PC-9 (cell line): Measurements from ENCODE around the gene PIAS4. TPM values are rescaled to one million over a fixed set of nuclear protein-coding genes. Genes with fewer than 3 reads are reported as not detected.

Experiments
- BruUV-seq: library from RNA; stranded (reverse); fragments of 400-500 nt; replicated peaks from 2 replicates; lab custom pipeline; 2021; lab: Mats Ljungman, UMichigan
- CTCF ChIA-PET: fragments of 300-600 bp; sonication (Branson Sonifier 250); formaldehyde crosslinking; loops from one replicate; lab custom pipeline; 2022; ENCODE audit warnings: antibody characterized with exemption; lab: Charles Lee
- POLR2A ChIA-PET: fragments of 300-600 bp; sonication (Branson Sonifier 250); formaldehyde crosslinking; loops from one replicate; lab custom pipeline; 2022; ENCODE audit warnings: antibody characterized with exemption; ENCODE audit not compliant: unreplicated experiment; lab: Charles Lee
- DNase-seq, 2 experiments: peaks; one replicate each; pipeline versions ENCODE4 v3.0.0 to v3.0.0-alpha.2; 2015 to 2022; ENCODE audit warnings: mixed read lengths in 1 of 2
- H2AFZ ChIP-seq: fragments of 200-600 bp; sonication (generic); 2 replicates; pipeline ENCODE4 v1.8.1; 2017; ENCODE audit warnings: antibody characterized with exemption
- H3F3A ChIP-seq: fragments of 200-600 bp; sonication (generic); 2 replicates; pipeline ENCODE4 v1.8.1; 2017; ENCODE audit warnings: antibody characterized with exemption, mild to moderate bottlenecking, low read depth; ENCODE audit not compliant: insufficient read depth
- H3K27ac ChIP-seq: fragments of 200-600 bp; sonication (generic); 2 replicates; pipeline ENCODE4 v1.6.1; 2016; ENCODE audit warnings: mixed run types
- H3K27me3 ChIP-seq: fragments of 200-600 bp; sonication (generic); 2 replicates; pipeline ENCODE4 v1.6.1; 2016; ENCODE audit warnings: low read depth, mixed run types; ENCODE audit not compliant: insufficient read depth
- H3K36me3 ChIP-seq: fragments of 200-600 bp; sonication (generic); 2 replicates; pipeline ENCODE4 v1.6.1; 2016; ENCODE audit warnings: low read depth, mixed run types
- H3K4me1 ChIP-seq: fragments of 200-600 bp; sonication (generic); replicated peaks from 2 replicates; pipeline ENCODE4 v1.6.1; 2016; ENCODE audit warnings: mixed run types; ENCODE audit not compliant: insufficient read depth
- H3K4me2 ChIP-seq: fragments of 200-600 bp; sonication (generic); 2 replicates; pipeline ENCODE4 v1.6.1; 2017; ENCODE audit warnings: mixed run types
- H3K4me3 ChIP-seq: fragments of 200-600 bp; sonication (generic); 2 replicates; pipeline ENCODE4 v1.6.1; 2016; ENCODE audit warnings: mixed run types
- H3K79me2 ChIP-seq: fragments of 200-600 bp; sonication (generic); 2 replicates; pipeline ENCODE4 v1.6.1; 2017; ENCODE audit warnings: low read depth, mixed run types
- H3K9me2 ChIP-seq: fragments of 200-600 bp; sonication (generic); 2 replicates; pipeline ENCODE4 v1.8.1; 2017; ENCODE audit warnings: mild to moderate bottlenecking; ENCODE audit not compliant: insufficient read depth
- H3K9me3 ChIP-seq: fragments of 200-600 bp; sonication (generic); 2 replicates; pipeline ENCODE4 v1.8.1; 2016; ENCODE audit warnings: low read depth; ENCODE audit not compliant: insufficient read depth
- H4K20me1 ChIP-seq: fragments of 200-600 bp; sonication (generic); 2 replicates; pipeline ENCODE4 v1.8.1; 2017; ENCODE audit not compliant: insufficient read depth
- CTCF ChIP-seq: fragments of 200-600 bp; sonication (generic); conservative IDR thresholded peaks from 2 replicates; pipeline ENCODE4 v1.6.1; 2017; ENCODE audit warnings: mixed run types, antibody characterized with exemption, mild to moderate bottlenecking, moderate library complexity
- EZH2 ChIP-seq: fragments of 200-600 bp; sonication (generic); IDR thresholded peaks from 2 replicates; pipeline ENCODE4 v1.8.0; 2017; ENCODE audit warnings: antibody characterized with exemption, low read depth
- intact Hi-C: fragments of 100-400 bp; cut with micrococcal nuclease; formaldehyde crosslinking; loops from one replicate; pipeline ENCODE4 v1.10.0; 2022; ENCODE audit not compliant: unreplicated experiment
- total RNA-seq: library from RNA; stranded (reverse); gene quantifications from 2 replicates; pipeline ENCODE4 v1.2.3, GENCODE V29; 2021

The PIAS4 gene
- total RNA-seq, 1 experiment from 2014 or later, result 26.5 TPM

DNA sequence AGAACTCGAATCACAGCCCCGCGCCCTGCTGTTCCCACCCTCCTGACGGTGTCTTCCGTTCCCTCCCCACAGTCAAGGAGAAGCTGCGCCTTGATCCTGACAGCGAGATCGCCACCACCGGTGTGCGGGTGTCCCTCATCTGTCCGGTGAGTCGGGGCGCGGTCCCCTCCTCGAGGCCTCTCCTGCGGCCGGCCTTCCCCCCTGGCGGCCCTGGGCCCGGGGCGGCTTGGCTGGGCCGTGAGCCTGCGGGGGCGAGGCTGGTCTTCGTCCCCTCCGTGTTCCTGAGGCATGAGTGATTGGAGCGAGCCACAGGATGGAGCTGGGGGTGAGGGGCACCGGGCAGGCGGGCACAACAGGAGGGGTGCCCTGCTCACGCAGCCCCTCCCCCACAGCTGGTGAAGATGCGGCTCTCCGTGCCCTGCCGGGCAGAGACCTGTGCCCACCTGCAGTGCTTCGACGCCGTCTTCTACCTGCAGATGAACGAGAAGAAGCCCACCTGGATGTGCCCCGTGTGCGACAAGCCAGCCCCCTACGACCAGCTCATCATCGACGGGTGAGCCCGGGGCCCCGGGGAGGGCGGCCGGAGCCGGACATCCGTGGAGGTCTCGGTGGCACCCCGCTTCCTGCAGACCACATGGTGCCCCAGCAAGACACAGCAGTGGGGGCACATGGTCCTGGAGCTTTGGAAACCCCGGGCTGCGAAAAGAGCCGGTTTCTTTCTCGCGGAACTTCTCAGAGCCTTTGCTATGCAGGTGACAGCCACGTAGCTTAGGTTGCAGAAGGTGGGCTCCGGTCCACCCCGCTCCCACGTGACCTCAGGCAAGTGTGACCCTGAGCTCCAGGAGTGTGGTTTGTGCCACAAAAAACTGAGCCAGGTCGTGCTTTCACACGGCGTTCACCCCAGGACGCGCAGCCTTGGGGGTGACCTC, 25.8 kb downstream of the PIAS4 start:
- Histone ChIP-seq H3K36me3 (no peaks in the 10 kb centered on the region), H3K27me3 (no peaks in the 10 kb centered on the region), H3K4me1 (no peaks in the 10 kb centered on the region), H3K4me2 (no peak overlapping the region), H3K4me3 (no peak overlapping the region), H3K27ac (no peak overlapping the region), H2AFZ (no peak overlapping the region), H3K79me2 (no peaks in the 10 kb centered on the region), H4K20me1 (no peaks in the 10 kb centered on the region), H3K9me2 (no peaks in the 10 kb centered on the region), H3F3A (peaks cover 8% of the 10 kb centered on the region; the same call in 1 of the 2 replicates), H3K9me3 (no peaks in the 10 kb centered on the region)
- no peak for DNase-seq
- TF ChIP-seq EZH2 (no peak), CTCF (no peak)
- intact Hi-C loops, result no loop called here
- ChIA-PET POLR2A (no interaction called here), CTCF (no interaction called here)
- no TSS peak for BruUV-seq

- no peak for DNase-seq
- ChIA-PET CTCF (no interaction called here), POLR2A (no interaction called here)
- Histone ChIP-seq H2AFZ (no peak overlapping the region), H3K27me3 (no peaks in the 10 kb centered on the region), H3K27ac (no peak overlapping the region), H3K79me2 (no peaks in the 10 kb centered on the region), H4K20me1 (no peaks in the 10 kb centered on the region), H3K36me3 (no peaks in the 10 kb centered on the region), H3K4me3 (no peak overlapping the region), H3K9me3 (no peaks in the 10 kb centered on the region), H3K4me1 (no peaks in the 10 kb centered on the region), H3K9me2 (no peaks in the 10 kb centered on the region), H3F3A (peaks cover 12% of the 10 kb centered on the region; the same call in 1 of the 2 replicates), H3K4me2 (no peak overlapping the region)
- intact Hi-C loops, result no loop called here
- BruUV-seq, result no TSS peak
- no peak for TF ChIP-seq CTCF
- no peak for TF ChIP-seq EZH2
Measured at GRCh38 chr19:4034048-4035017, 26.8 kb downstream of the PIAS4 start.

DNA sequence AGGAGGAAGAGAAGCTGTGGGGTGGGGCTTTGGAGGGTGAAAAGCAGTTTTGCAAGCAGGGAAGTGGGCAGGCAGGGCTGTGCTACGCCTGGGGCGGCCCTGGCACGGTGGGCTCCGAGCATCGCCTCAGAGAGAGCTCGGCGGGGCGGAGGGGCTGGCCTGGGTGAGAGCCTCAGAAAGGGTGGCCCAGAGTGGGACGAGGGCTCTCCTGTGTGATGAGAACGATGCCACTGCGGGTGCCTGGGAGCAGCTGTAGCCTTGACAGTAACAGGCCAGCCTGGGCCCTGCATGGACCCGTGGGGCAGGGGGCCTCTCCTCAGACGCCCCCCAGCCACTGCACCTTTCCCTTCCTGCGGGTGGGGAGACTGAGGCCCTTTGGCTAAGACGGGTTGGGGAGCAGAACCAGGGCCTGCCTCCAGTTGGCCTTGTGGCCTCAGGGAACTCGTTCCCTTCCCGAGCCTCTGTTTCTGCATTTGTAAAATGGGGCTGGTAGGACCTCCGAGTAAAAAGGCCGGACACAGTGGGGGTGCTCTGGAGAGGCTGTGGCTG, 27.6 kb downstream of the PIAS4 start:
- Histone ChIP-seq H3K36me3 (no peaks in the 10 kb centered on the region), H3K27me3 (no peaks in the 10 kb centered on the region), H3K4me3 (no peak overlapping the region), H4K20me1 (peaks cover under 1% of the 10 kb centered on the region; the same call in 1 of the 2 replicates), H2AFZ (no peak overlapping the region), H3K9me3 (no peaks in the 10 kb centered on the region), H3K27ac (no peak overlapping the region), H3K4me2 (no peak overlapping the region), H3K9me2 (no peaks in the 10 kb centered on the region), H3K79me2 (no peaks in the 10 kb centered on the region), H3K4me1 (no peaks in the 10 kb centered on the region), H3F3A (peaks cover 17% of the 10 kb centered on the region; the same call in 1 of the 2 replicates)
- CTCF ChIA-PET, result no interaction called here
- intact Hi-C loops, result no loop called here
- no TSS peak for BruUV-seq
- POLR2A ChIA-PET, result no interaction called here
- TF ChIP-seq CTCF, result no peak
- TF ChIP-seq EZH2, result no peak
- DNase-seq, result no peak
